Neural cell (in vitro differentiated cells): ENCODE data around the gene ANKRD33.

Experiments
- EP300 ChIP-seq: fragments of 450-650 bp; conservative IDR thresholded peaks from 2 replicates; pipeline ENCODE4 v1.6.1; 2014; ENCODE audit warnings: antibody characterized with exemption, mild to moderate bottlenecking, moderate library complexity; ENCODE audit not compliant: poor library complexity, severe bottlenecking
- EZH2 ChIP-seq: fragments of 200-600, 300-800 bp; shearing (Covaris generic), sonication (generic); IDR thresholded peaks from 2 replicates; pipeline ENCODE4 v1.6.1; 2014; ENCODE audit warnings: antibody characterized with exemption, low read length, borderline replicate concordance, mild to moderate bottlenecking; ENCODE audit not compliant: insufficient read depth, poor library complexity, severe bottlenecking
- MXI1 ChIP-seq: fragments of 450-650 bp; conservative IDR thresholded peaks from 2 replicates; pipeline ENCODE4 v1.6.1; 2014; ENCODE audit warnings: antibody characterized with exemption, mild to moderate bottlenecking; ENCODE audit not compliant: poor library complexity, severe bottlenecking
- POLR2AphosphoS5 ChIP-seq: IDR thresholded peaks from 2 replicates; pipeline ENCODE4 v1.6.1; 2012
- RAD21 ChIP-seq: fragments of 450-650 bp; conservative IDR thresholded peaks from 2 replicates; pipeline ENCODE4 v1.6.1; 2014; ENCODE audit warnings: antibody characterized with exemption, mild to moderate bottlenecking, moderate library complexity
- TAF1 ChIP-seq: IDR thresholded peaks from 2 replicates; pipeline ENCODE4 v1.6.1; 2012; ENCODE audit warnings: low read depth
- TF ChIP-seq, protein P1 (sequence below): fragments of 450-650 bp; IDR thresholded peaks from 2 replicates; pipeline ENCODE4 v1.5.1; 2014; ENCODE audit warnings: antibody characterized with exemption, mild to moderate bottlenecking, moderate library complexity; ENCODE audit not compliant: poor library complexity, severe bottlenecking
- TF ChIP-seq, protein P2 (sequence below): IDR thresholded peaks from 2 replicates; pipeline ENCODE4 v1.6.1; 2012; ENCODE audit warnings: borderline replicate concordance

DNA sequence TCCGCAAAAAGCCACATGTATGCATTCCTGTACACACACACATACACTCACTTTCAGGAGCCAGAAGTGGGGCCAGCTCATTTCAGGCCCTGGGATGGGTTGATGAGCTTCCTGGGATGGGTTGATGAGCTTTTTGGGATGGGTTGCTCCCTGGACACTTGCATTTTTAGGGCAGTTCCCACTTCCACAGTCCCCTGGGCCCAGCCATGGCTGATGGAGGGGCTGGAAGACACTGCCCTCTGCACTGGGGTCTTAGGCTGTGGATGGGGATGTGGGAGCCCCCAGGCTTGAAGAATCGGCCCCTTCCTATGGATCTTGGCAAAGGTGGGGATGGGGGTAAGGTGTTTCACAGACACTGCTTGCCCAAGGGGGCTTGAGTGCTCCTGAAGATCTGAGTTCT is 32.1 kb downstream of the ANKRD33 start:
- TF ChIP-seq EP300: no peak
- TF ChIP-seq POLR2AphosphoS5: no peak
- TF ChIP-seq MXI1: no peak
- TF ChIP-seq, protein P1, sequence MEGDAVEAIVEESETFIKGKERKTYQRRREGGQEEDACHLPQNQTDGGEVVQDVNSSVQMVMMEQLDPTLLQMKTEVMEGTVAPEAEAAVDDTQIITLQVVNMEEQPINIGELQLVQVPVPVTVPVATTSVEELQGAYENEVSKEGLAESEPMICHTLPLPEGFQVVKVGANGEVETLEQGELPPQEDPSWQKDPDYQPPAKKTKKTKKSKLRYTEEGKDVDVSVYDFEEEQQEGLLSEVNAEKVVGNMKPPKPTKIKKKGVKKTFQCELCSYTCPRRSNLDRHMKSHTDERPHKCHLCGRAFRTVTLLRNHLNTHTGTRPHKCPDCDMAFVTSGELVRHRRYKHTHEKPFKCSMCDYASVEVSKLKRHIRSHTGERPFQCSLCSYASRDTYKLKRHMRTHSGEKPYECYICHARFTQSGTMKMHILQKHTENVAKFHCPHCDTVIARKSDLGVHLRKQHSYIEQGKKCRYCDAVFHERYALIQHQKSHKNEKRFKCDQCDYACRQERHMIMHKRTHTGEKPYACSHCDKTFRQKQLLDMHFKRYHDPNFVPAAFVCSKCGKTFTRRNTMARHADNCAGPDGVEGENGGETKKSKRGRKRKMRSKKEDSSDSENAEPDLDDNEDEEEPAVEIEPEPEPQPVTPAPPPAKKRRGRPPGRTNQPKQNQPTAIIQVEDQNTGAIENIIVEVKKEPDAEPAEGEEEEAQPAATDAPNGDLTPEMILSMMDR: no peak
- no peak for TF ChIP-seq EZH2
- no peak for TF ChIP-seq RAD21
- TF ChIP-seq, protein P2, sequence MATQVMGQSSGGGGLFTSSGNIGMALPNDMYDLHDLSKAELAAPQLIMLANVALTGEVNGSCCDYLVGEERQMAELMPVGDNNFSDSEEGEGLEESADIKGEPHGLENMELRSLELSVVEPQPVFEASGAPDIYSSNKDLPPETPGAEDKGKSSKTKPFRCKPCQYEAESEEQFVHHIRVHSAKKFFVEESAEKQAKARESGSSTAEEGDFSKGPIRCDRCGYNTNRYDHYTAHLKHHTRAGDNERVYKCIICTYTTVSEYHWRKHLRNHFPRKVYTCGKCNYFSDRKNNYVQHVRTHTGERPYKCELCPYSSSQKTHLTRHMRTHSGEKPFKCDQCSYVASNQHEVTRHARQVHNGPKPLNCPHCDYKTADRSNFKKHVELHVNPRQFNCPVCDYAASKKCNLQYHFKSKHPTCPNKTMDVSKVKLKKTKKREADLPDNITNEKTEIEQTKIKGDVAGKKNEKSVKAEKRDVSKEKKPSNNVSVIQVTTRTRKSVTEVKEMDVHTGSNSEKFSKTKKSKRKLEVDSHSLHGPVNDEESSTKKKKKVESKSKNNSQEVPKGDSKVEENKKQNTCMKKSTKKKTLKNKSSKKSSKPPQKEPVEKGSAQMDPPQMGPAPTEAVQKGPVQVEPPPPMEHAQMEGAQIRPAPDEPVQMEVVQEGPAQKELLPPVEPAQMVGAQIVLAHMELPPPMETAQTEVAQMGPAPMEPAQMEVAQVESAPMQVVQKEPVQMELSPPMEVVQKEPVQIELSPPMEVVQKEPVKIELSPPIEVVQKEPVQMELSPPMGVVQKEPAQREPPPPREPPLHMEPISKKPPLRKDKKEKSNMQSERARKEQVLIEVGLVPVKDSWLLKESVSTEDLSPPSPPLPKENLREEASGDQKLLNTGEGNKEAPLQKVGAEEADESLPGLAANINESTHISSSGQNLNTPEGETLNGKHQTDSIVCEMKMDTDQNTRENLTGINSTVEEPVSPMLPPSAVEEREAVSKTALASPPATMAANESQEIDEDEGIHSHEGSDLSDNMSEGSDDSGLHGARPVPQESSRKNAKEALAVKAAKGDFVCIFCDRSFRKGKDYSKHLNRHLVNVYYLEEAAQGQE: no peak
- TF ChIP-seq TAF1: no peak
